Stomach (tissue), 9 donors: ENCODE data around the gene GUSB. TPM values are rescaled to one million over a fixed set of nuclear protein-coding genes. Genes with fewer than 3 reads are reported as not detected.

Experiments
- DNase-seq, 2 donors: peaks; one replicate each; pipeline versions ENCODE4 v3.0.0 to v3.0.0-alpha.2; 2013 to 2019
- H3K27ac ChIP-seq, 5 donors: fragments of 200-600 bp in 4 of 5; sonication (generic) in 4 of 5; one replicate each; pipeline ENCODE4 v1.5.1; 2013 to 2019; ENCODE audit warnings: mild to moderate bottlenecking in 1 of 5, moderate library complexity in 1 of 5
- H3K27me3 ChIP-seq, 3 donors: fragments of 200-600 bp; sonication (generic); one replicate each; pipeline ENCODE4 v1.5.1; 2017 to 2019; ENCODE audit warnings: mixed run types in 1 of 3
- H3K36me3 ChIP-seq, 4 donors: fragments of 200-600 bp; sonication (generic); 1 replicate in 3 of 4; 2 replicates in 1 of 4; pipeline ENCODE4 v1.5.1; 2016 to 2019
- H3K4me1 ChIP-seq, 4 donors: fragments of 200-600 bp; sonication (generic); one replicate each; pipeline ENCODE4 v1.5.1; 2016 to 2019
- H3K4me3 ChIP-seq, 4 donors: fragments of 200-600 bp; sonication (generic) in 3 of 4; one replicate each; pipeline ENCODE4 v1.5.1; 2016 to 2019; ENCODE audit warnings: mild to moderate bottlenecking in 1 of 4
- H3K9me3 ChIP-seq, 4 donors: fragments of 200-600 bp; sonication (generic); one replicate each; pipeline ENCODE4 v1.5.1; 2016 to 2019
- EP300 ChIP-seq: sonication (generic); formaldehyde crosslinking; IDR thresholded peaks from one replicate; pipeline ENCODE4 v1.6.1; 2017; ENCODE audit warnings: antibody characterized with exemption
- POLR2A ChIP-seq, 4 donors: fragments of 450-650 bp; IDR thresholded peaks; one replicate each; pipeline ENCODE4 v1.6.1; 2016; ENCODE audit warnings: antibody characterized with exemption in 4 of 4, control low read depth in 2 of 4, mild to moderate bottlenecking in 1 of 4, moderate library complexity in 1 of 4
- POLR2AphosphoS5 ChIP-seq, 3 donors: sonication (generic); formaldehyde crosslinking; IDR thresholded peaks; one replicate each; pipeline ENCODE4 v1.6.1; 2016; ENCODE audit warnings: antibody characterized with exemption in 3 of 3
- WGBS, 5 donors: extraction: QIAGEN DNeasy Blood & Tissue Kit in 3 of 5; methylation state at CpG; one replicate each; pipeline versions ENCODE4 v1.1.5 to v1.1.7; 2013 to 2018; 5-methylcytosine and 5-hydroxymethylcytosine counted together
- intact Hi-C: fragments of 100-400 bp; cut with DNase I; formaldehyde crosslinking; loops from one replicate; pipeline ENCODE4 v1.15.1; 2023; ENCODE audit warnings: low total_unique reads
- polyA plus RNA-seq, 3 donors: library from polyadenylated mRNA; stranded (reverse); fragments of 200-250 nt; gene quantifications; one replicate each; pipeline ENCODE4 v1.2.3, GENCODE V29; 2013
- total RNA-seq, 5 donors: library from RNA; depleted of rRNA; stranded (reverse); fragments of >200 nt; gene quantifications; one replicate each; pipeline versions ENCODE4 v1.1.0 to v1.2.3, GENCODE V29; 2014 to 2016
- TF ChIP-seq, protein P1 (sequence below), 7 experiments: fragments of 450-650 bp in 4 of 7; fragments of 200-600 bp in 3 of 7; sonication (generic) in 3 of 7; IDR thresholded peaks; one replicate each; pipeline ENCODE4 v1.5.1; 2016 to 2019; ENCODE audit warnings: antibody characterized with exemption in 7 of 7, control low read depth in 2 of 7, mild to moderate bottlenecking in 1 of 7
- donor health status: healthy with polysubstance abuse.
- donor health status: Bipolar disorder and iron deficiency.
- donor health status: healthy.

GUSB gene
- total and polyA plus RNA-seq, 8 donors: 13.4 to 130 (median 40.9) TPM

DNA sequence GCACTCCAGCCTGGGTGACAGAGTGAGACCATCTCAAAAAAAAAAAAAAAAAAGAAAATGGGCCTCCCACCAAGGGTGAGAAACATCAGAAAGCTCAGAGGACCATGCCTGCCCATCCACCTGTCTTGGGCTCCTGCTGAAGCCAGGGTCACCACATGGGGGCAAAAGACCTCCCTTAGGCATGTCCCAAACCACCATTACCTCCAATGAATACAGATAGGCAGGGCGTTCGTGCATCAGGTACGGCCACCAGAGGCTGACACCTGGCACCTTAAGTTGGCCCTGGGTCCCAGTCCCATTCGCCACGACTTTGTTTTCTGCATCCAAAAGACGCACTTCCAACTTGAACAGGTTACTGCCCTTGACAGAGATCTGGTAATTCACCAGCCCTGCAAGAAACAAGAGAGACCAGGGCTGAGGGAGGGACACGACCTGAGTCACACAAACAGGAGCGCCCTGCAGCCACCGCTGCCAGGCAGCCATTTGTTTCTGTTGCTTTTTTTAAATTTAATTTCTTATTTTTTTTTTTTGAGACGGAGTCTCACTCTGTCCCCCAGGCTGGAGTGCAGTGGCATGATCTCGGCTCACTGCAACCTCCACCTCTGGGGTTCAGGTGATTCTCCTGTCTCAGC is 6.1 kb downstream of the GUSB start:
- intact Hi-C loops: no loop called here
- no peak for DNase-seq

DNA sequence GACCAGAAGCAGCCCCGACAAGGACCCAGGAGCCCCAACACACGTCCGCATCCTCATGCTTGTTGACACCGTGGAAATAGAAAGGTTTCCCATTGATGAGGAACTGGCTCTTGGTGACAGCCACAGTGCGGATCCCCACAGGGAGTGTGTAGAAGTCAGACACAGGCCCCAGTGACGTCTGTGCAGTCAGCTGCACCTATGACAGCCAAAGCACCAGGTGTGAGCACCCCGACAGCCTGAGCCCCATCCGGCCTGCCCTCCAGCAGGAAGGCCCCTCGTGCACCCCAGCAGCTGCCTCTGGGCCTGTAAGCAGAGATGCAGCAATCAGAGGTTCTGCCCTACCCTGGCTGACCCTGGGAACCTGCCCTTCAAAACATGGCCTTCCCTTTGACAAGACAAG is 7.1 kb downstream of the GUSB start:
- no peak for TF ChIP-seq POLR2A (IDR thresholded peaks at IDR 0.05)
- TF ChIP-seq, protein P1, sequence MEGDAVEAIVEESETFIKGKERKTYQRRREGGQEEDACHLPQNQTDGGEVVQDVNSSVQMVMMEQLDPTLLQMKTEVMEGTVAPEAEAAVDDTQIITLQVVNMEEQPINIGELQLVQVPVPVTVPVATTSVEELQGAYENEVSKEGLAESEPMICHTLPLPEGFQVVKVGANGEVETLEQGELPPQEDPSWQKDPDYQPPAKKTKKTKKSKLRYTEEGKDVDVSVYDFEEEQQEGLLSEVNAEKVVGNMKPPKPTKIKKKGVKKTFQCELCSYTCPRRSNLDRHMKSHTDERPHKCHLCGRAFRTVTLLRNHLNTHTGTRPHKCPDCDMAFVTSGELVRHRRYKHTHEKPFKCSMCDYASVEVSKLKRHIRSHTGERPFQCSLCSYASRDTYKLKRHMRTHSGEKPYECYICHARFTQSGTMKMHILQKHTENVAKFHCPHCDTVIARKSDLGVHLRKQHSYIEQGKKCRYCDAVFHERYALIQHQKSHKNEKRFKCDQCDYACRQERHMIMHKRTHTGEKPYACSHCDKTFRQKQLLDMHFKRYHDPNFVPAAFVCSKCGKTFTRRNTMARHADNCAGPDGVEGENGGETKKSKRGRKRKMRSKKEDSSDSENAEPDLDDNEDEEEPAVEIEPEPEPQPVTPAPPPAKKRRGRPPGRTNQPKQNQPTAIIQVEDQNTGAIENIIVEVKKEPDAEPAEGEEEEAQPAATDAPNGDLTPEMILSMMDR (IDR thresholded peaks at IDR 0.05): no peak
- DNase-seq: no peak
- intact Hi-C loops: no loop called here

More for the DNA sequence above, 6.1 kb downstream of the GUSB start:
- 92 to 97% (median 95%) methylated on average over 11 of the region's 11 CpGs for WGBS, 5 donors
- Histone ChIP-seq H3K27me3 (no peaks in the 10 kb centered on the region), H3K36me3 (peaks cover 54 to 94% (median 93%) of the 10 kb centered on the region in 4 donors), H3K4me3 (no peak overlapping the region), H3K27ac (no peak overlapping the region), H3K4me1 (peaks cover 7 to 17% (median 14%) of the 10 kb centered on the region in 4 donors), H3K9me3 (no peaks in the 10 kb centered on the region)
- TF ChIP-seq EP300 (no peak), POLR2A (IDR thresholded peaks at IDR 0.05) (no peak), POLR2AphosphoS5 (IDR thresholded peaks at IDR 0.05) (no peak)
- TF ChIP-seq, protein P1 (IDR thresholded peaks at IDR 0.05): no peak

GRCh38 chr7:65974191-65974801 is 7.7 kb downstream of the GUSB start:
- Histone ChIP-seq H3K36me3 (peaks cover 58 to 100% (median 98%) of the 10 kb centered on the region in 4 donors), H3K4me3 (no peak overlapping the region), H3K4me1 (peaks cover 0 to under 1% (median 0%) of the 10 kb centered on the region in 4 donors), H3K27me3 (no peaks in the 10 kb centered on the region), H3K9me3 (no peaks in the 10 kb centered on the region), H3K27ac (no peak overlapping the region)
- WGBS, 5 donors: 87 to 91% (median 90%) methylated on average over 28 to 29 of the region's 29 CpGs
- intact Hi-C loops: no loop called here
- TF ChIP-seq, protein P1 (IDR thresholded peaks at IDR 0.05): no peak
- TF ChIP-seq POLR2AphosphoS5 (IDR thresholded peaks at IDR 0.05) (no peak), EP300 (no peak), POLR2A (IDR thresholded peaks at IDR 0.05) (no peak)
- DNase-seq: no peak

More for the DNA sequence above, 7.1 kb downstream of the GUSB start:
- Histone ChIP-seq H3K4me1 (peaks cover 0 to 7% (median 3%) of the 10 kb centered on the region in 4 donors), H3K9me3 (no peaks in the 10 kb centered on the region), H3K36me3 (peaks cover 58 to 100% (median 98%) of the 10 kb centered on the region in 4 donors), H3K27ac (no peak overlapping the region), H3K27me3 (no peaks in the 10 kb centered on the region), H3K4me3 (no peak overlapping the region)
- 85 to 93% (median 93%) methylated on average over 7 to 9 of the region's 9 CpGs for whole genome bisulfite sequencing, 5 donors

- no peak for DNase-seq
- no peaks in the 10 kb centered on the region for H3K4me1 ChIP-seq
- H3K27me3 ChIP-seq: no peaks in the 10 kb centered on the region
- H3K9me3 ChIP-seq: no peaks in the 10 kb centered on the region
- WGBS, 5 donors: 94 to 97% (median 97%) methylated on average over 13 of the region's 13 CpGs
- intact Hi-C loops: no loop called here
- peaks cover 68 to 100% (median 100%) of the 10 kb centered on the region in 4 donors for H3K36me3 ChIP-seq
- no peak overlapping the region for H3K27ac ChIP-seq
- H3K4me3 ChIP-seq: no peak overlapping the region
- no peak for TF ChIP-seq POLR2A (IDR thresholded peaks at IDR 0.05)
- TF ChIP-seq, protein P1 (IDR thresholded peaks at IDR 0.05): no peak
- no peak for TF ChIP-seq EP300
- TF ChIP-seq POLR2AphosphoS5 (IDR thresholded peaks at IDR 0.05): no peak
Measured at GRCh38 chr7:65972976-65973375, 9.0 kb downstream of the GUSB start.
